Heart left ventricle (tissue), 16 donors: ENCODE measurements around the gene UBL3. TPM values are rescaled to one million over a fixed set of nuclear protein-coding genes. Genes with fewer than 3 reads are reported as not detected.

ENCODE experiments used
- ATAC-seq, 4 donors: fragments of 200-7000 bp; cut with Tn5 transposase; one replicate each; pipeline ENCODE4 v1.9.1; 2020 to 2022; ENCODE audit warnings: moderate library complexity in 4 of 4, mild to moderate bottlenecking in 3 of 4, moderate number of reproducible peaks in 1 of 4
- DNase-seq, 5 donors: peaks; one replicate each; pipeline ENCODE4 v3.0.0-alpha.2; 2020
- H3K27ac ChIP-seq, 12 donors: fragments of 200-600 bp; sonication (generic) in 4 of 12; one replicate each; pipeline versions ENCODE4 v1.5.0 to v1.8.0; 2016 to 2022; ENCODE audit warnings: mild to moderate bottlenecking in 2 of 12
- H3K27me3 ChIP-seq, 9 donors: fragments of 200-600 bp; sonication (generic) in 2 of 9; one replicate each; pipeline versions ENCODE4 v1.5.1 to v1.8.0; 2016 to 2022; ENCODE audit warnings: mild to moderate bottlenecking in 3 of 9
- H3K36me3 ChIP-seq, 9 donors: fragments of 200-600 bp; sonication (generic) in 2 of 9; one replicate each; pipeline versions ENCODE4 v1.5.0 to v1.8.0; 2018 to 2022; ENCODE audit warnings: mild to moderate bottlenecking in 2 of 9
- H3K4me1 ChIP-seq, 12 donors: fragments of 200-600 bp; sonication (generic) in 4 of 12; one replicate each; pipeline versions ENCODE4 v1.5.0 to v1.8.0; 2016 to 2022; ENCODE audit warnings: mild to moderate bottlenecking in 3 of 12
- H3K4me3 ChIP-seq, 12 donors: fragments of 200-600 bp; sonication (generic) in 4 of 12; one replicate each; pipeline versions ENCODE4 v1.5.0 to v1.8.0; 2017 to 2022; ENCODE audit warnings: mild to moderate bottlenecking in 9 of 12, moderate library complexity in 4 of 12
- H3K9me3 ChIP-seq, 12 donors: fragments of 200-600 bp; sonication (generic) in 4 of 12; one replicate each; pipeline versions ENCODE4 v1.5.0 to v1.8.0; 2016 to 2022; ENCODE audit warnings: mild to moderate bottlenecking in 1 of 12
- CTCF ChIP-seq, 12 donors: fragments of 200-600 bp; sonication (generic) in 4 of 12; IDR thresholded peaks; one replicate each; pipeline versions ENCODE4 v1.5.0 to v1.8.0; 2018 to 2022; ENCODE audit warnings: antibody characterized with exemption in 12 of 12, mild to moderate bottlenecking in 5 of 12
- POLR2A ChIP-seq, 2 donors: fragments of 450-650 bp; IDR thresholded peaks; one replicate each; pipeline ENCODE4 v1.6.1; 2017; ENCODE audit warnings: antibody characterized with exemption in 2 of 2, mild to moderate bottlenecking in 2 of 2, moderate library complexity in 2 of 2
- WGBS, 4 donors: extraction: QIAGEN DNeasy Blood & Tissue Kit in 2 of 4; methylation state at CpG; one replicate each; pipeline versions ENCODE4 v1.1.5 to v1.1.7; 2013 to 2018; 5-methylcytosine and 5-hydroxymethylcytosine counted together
- intact Hi-C, 10 donors: fragments of 100-400 bp; cut with DNase I; formaldehyde crosslinking; loops; one replicate each; pipeline versions ENCODE4 v1.11.1 to v1.14.2; 2022
- polyA plus RNA-seq, 2 donors: library from polyadenylated mRNA; stranded (reverse); fragments of 200-250 nt; gene quantifications; one replicate each; pipeline ENCODE4 v1.2.3, GENCODE V29; 2013
- total RNA-seq, 9 donors: library from RNA; depleted of rRNA in 2 of 9; stranded (reverse); fragments of >200 nt in 2 of 9; fragmentation: NEBNext Ultra II Directional in 3 of 9; extraction: Animal tissue kit (Norgen Biotek cat#: 25700) in 3 of 9; gene quantifications; one replicate each; pipeline versions ENCODE4 v1.1.0 to v1.2.4, GENCODE V29; 2016 to 2023
- donor health status: ischemic (EF 13 %, LVEDD 7.1; RV severe dilation, severe dysfunction).
- donor health status: healthy with polysubstance abuse.
- donor health status: DM: no; HTN: yes; CAD: no.
- donor health status: DM: no; HTN: no; CAD: no.
- donor health status: ischemic (EF 25% LVEDD 6.9; RV normal size, moderate dysfunction).
- donor health status: ischemic (EF 25% LVEDD 5.7; RV mildly dilated, moderate dysfunction).
- donor health status: healthy.
- donor health status: DM: yes; HTN: yes; CAD: no.
- donor health status: ischemic (EF 35%, LVEDD 5.7; RV mildly dilated, moderate dysfunction).
- donor health status: nonischemic (EF 11% LVEDD 7.7; RV severe dilation, severe dysfunction).
- donor health status: DM: yes; HTN: yes; CAD: no.
- donor health status: PGD.
- donor health status: ischemic (EF 29% LVEDD 5.4; RV normal size, mild dysfunction).
- donor health status: nonischemic (EF 23%, LVEDD 6.1; RV moderate dilation, normal function).

Gene UBL3
- total and polyA plus RNA-seq, 11 donors = 9.1 to 27.7 (median 20.6) TPM

GRCh38 chr13:29740961-29741360 is 109.5 kb downstream of the UBL3 start:
- Histone ChIP-seq H3K4me3 (no peak overlapping the region), H3K27me3 (peaks cover 0 to 2% (median 0%) of the 10 kb centered on the region in 9 donors), H3K9me3 (no peaks in the 10 kb centered on the region), H3K4me1 (peaks cover 0 to 15% (median 0%) of the 10 kb centered on the region in 12 donors), H3K27ac (no peak overlapping the region), H3K36me3 (no peaks in the 10 kb centered on the region)
- intact Hi-C loops = no loop called here
- DNase-seq = no peak
- TF ChIP-seq POLR2A (IDR thresholded peaks at IDR 0.05) (no peak), CTCF (IDR thresholded peaks at IDR 0.05) (no peak)
- WGBS, 4 donors = 92 to 95% (median 92%) methylated on average over 3 of the region's 3 CpGs
- no peak for ATAC-seq

GRCh38 chr13:29737061-29737460 is 113.4 kb downstream of the UBL3 start:
- TF ChIP-seq CTCF (IDR thresholded peaks at IDR 0.05) (no peak), POLR2A (IDR thresholded peaks at IDR 0.05) (no peak)
- ATAC-seq = no peak
- H3K27ac ChIP-seq = no peak overlapping the region
- peaks cover 0 to 29% (median 0%) of the 10 kb centered on the region in 9 donors for H3K27me3 ChIP-seq
- no peaks in the 10 kb centered on the region for H3K4me1 ChIP-seq
- no peaks in the 10 kb centered on the region for H3K36me3 ChIP-seq
- WGBS, 4 donors = 92 to 95% (median 94%) methylated on average over 5 of the region's 5 CpGs
- no peak overlapping the region for H3K4me3 ChIP-seq
- intact Hi-C loops = no loop called here
- no peak for DNase-seq
- H3K9me3 ChIP-seq = no peaks in the 10 kb centered on the region

GRCh38 chr13:29733147-29733611 is 117.2 kb downstream of the UBL3 start:
- no peaks in the 10 kb centered on the region for H3K9me3 ChIP-seq
- peaks cover 0 to 37% (median 0%) of the 10 kb centered on the region in 9 donors for H3K27me3 ChIP-seq
- H3K27ac ChIP-seq = no peak overlapping the region
- DNase-seq = no peak
- H3K4me1 ChIP-seq = no peaks in the 10 kb centered on the region
- TF ChIP-seq CTCF (IDR thresholded peaks at IDR 0.05) (no peak), POLR2A (IDR thresholded peaks at IDR 0.05) (no peak)
- intact Hi-C loops = no loop called here
- H3K36me3 ChIP-seq = no peaks in the 10 kb centered on the region
- no peak for ATAC-seq
- no peak overlapping the region for H3K4me3 ChIP-seq
- whole genome bisulfite sequencing, 4 donors = 48 to 62% (median 52%) methylated on average over 5 of the region's 5 CpGs

GRCh38 chr13:29730253-29730652 is 120.2 kb downstream of the UBL3 start:
- Histone ChIP-seq H3K4me1 (no peaks in the 10 kb centered on the region), H3K36me3 (no peaks in the 10 kb centered on the region), H3K27me3 (peaks cover 0 to 27% (median 0%) of the 10 kb centered on the region in 9 donors), H3K9me3 (peaks cover 0 to 9% (median 0%) of the 10 kb centered on the region in 12 donors), H3K27ac (no peak overlapping the region), H3K4me3 (no peak overlapping the region)
- TF ChIP-seq POLR2A (IDR thresholded peaks at IDR 0.05) (no peak), CTCF (IDR thresholded peaks at IDR 0.05) (peak in 1 of 12 donors; percentile 17)
- ATAC-seq (no peak), DNase-seq (no peak)
- WGBS, 4 donors = 55 to 73% (median 67%) methylated on average over 3 of the region's 3 CpGs
- intact Hi-C loops = no loop called here
